DND-41 (cell line): ENCODE results near the gene B3GALNT2.

Source experiments
- EZH2 ChIP-seq: IDR thresholded peaks from 3 replicates; pipeline ENCODE4 v1.6.1; 2012; ENCODE audit warnings: borderline replicate concordance, low read depth, mild to moderate bottlenecking, moderate library complexity, low read length, inconsistent platforms; ENCODE audit not compliant: severe bottlenecking
- TF ChIP-seq, protein P1 (sequence below): IDR thresholded peaks from 2 replicates; pipeline ENCODE4 v1.5.1; 2012; ENCODE audit warnings: borderline replicate concordance, low read length, moderate library complexity, mild to moderate bottlenecking; ENCODE audit not compliant: poor library complexity, severe bottlenecking; ENCODE audit errors: extremely low read depth

DNA sequence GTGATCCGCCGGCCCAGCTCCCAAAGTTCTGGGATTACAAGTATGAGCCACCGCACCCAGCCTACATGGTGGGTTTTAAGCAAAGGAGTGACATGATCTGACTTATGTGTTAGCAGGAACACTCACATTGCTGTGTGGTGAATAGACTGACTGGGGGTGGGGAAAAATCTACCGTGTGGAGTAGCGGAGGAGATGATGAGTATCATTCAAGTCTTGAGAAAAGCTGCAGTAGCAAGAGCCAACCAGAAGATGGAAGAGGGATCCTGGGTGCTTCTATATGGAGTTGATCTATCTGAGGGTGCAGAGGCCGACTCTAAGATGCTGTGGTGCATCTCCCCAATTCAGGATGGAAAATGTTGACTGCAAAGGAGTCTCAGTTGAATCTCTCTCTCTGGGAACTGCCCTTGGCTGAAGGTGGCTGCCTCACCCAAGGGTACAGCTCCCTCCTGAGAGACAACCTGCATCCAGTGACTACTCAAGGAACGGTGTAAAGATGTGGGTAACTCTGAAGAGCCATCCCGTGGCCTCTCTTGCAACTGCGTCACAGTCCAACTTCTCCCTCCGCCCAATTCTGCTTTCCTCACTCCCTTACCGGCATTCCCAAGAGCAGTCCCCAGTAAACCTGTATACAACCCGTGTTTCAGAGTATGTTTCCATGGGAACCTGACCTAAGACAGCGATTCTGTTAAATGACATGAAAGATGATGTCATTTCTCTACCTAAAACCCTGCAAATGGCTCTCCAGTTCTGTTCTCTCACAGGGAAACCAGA is 7.4 kb upstream of the B3GALNT2 start:
- TF ChIP-seq, protein P1, sequence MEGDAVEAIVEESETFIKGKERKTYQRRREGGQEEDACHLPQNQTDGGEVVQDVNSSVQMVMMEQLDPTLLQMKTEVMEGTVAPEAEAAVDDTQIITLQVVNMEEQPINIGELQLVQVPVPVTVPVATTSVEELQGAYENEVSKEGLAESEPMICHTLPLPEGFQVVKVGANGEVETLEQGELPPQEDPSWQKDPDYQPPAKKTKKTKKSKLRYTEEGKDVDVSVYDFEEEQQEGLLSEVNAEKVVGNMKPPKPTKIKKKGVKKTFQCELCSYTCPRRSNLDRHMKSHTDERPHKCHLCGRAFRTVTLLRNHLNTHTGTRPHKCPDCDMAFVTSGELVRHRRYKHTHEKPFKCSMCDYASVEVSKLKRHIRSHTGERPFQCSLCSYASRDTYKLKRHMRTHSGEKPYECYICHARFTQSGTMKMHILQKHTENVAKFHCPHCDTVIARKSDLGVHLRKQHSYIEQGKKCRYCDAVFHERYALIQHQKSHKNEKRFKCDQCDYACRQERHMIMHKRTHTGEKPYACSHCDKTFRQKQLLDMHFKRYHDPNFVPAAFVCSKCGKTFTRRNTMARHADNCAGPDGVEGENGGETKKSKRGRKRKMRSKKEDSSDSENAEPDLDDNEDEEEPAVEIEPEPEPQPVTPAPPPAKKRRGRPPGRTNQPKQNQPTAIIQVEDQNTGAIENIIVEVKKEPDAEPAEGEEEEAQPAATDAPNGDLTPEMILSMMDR: no peak
- TF ChIP-seq EZH2: no peak
